Heart right ventricle (tissue), 16 donors: Measurements from ENCODE around the gene CHCHD3. TPM values are rescaled to one million over a fixed set of nuclear protein-coding genes. Genes with fewer than 3 reads are reported as not detected.

ENCODE experiments used
- ATAC-seq, 8 donors: fragments of 200-7000 bp; cut with Tn5 transposase; one replicate each; pipeline ENCODE4 v1.9.1; 2020; ENCODE audit warnings: mild to moderate bottlenecking in 8 of 8, moderate library complexity in 8 of 8, moderate number of reproducible peaks in 1 of 8
- DNase-seq, 2 donors: peaks; one replicate each; pipeline ENCODE4 v3.0.0-alpha.2; 2020
- H3K27ac ChIP-seq, 10 donors: fragments of 200-600 bp; sonication (generic) in 2 of 10; one replicate each; pipeline versions ENCODE4 v1.5.0 to v1.8.0; 2020 to 2022; ENCODE audit warnings: mild to moderate bottlenecking in 3 of 10
- H3K27me3 ChIP-seq, 7 donors: fragments of 200-600 bp; one replicate each; pipeline ENCODE4 v1.8.0; 2021 to 2022; ENCODE audit warnings: mild to moderate bottlenecking in 2 of 7
- H3K36me3 ChIP-seq, 9 donors: fragments of 200-600 bp; sonication (generic) in 1 of 9; one replicate each; pipeline versions ENCODE4 v1.5.0 to v1.8.0; 2020 to 2022; ENCODE audit warnings: mild to moderate bottlenecking in 2 of 9
- H3K4me1 ChIP-seq, 9 donors: fragments of 200-600 bp; sonication (generic) in 1 of 9; one replicate each; pipeline versions ENCODE4 v1.5.0 to v1.8.0; 2020 to 2022; ENCODE audit warnings: mild to moderate bottlenecking in 4 of 9
- H3K4me3 ChIP-seq, 10 donors: fragments of 200-600 bp; sonication (generic) in 2 of 10; one replicate each; pipeline versions ENCODE4 v1.5.0 to v1.8.0; 2020 to 2022; ENCODE audit warnings: mild to moderate bottlenecking in 7 of 10, moderate library complexity in 2 of 10
- H3K9me3 ChIP-seq, 11 donors: fragments of 200-600 bp in 10 of 11; sonication (generic) in 2 of 11; one replicate each; pipeline versions ENCODE4 v1.5.0 to v1.8.0; 2013 to 2022; ENCODE audit warnings: mild to moderate bottlenecking in 2 of 11, control low read depth in 1 of 11, moderate library complexity in 1 of 11
- CTCF ChIP-seq, 9 donors: fragments of 200-600 bp; sonication (generic) in 2 of 9; IDR thresholded peaks; one replicate each; pipeline versions ENCODE4 v1.5.0 to v1.8.0; 2021 to 2022; ENCODE audit warnings: antibody characterized with exemption in 9 of 9, mild to moderate bottlenecking in 5 of 9, moderate library complexity in 1 of 9
- WGBS, 2 donors: extraction: QIAGEN DNeasy Blood & Tissue Kit; methylation state at CpG; one replicate each; pipeline ENCODE4 v1.1.7; 2013; ENCODE audit warnings: inconsistent platforms in 1 of 2; 5-methylcytosine and 5-hydroxymethylcytosine counted together
- intact Hi-C, 10 donors: fragments of 100-400 bp; cut with DNase I; formaldehyde crosslinking; loops; one replicate each; pipeline versions ENCODE4 v1.11.1 to v1.14.2; 2022
- polyA plus RNA-seq, 2 donors: library from polyadenylated mRNA; stranded (reverse); fragments of 200-250 nt; gene quantifications; one replicate each; pipeline ENCODE4 v1.2.3, GENCODE V29; 2013
- total RNA-seq, 10 donors: library from RNA; stranded (reverse); fragmentation: NEBNext Ultra II Directional in 3 of 10; extraction: Animal tissue kit (Norgen Biotek cat#: 25700) in 3 of 10; gene quantifications; one replicate each; pipeline versions ENCODE4 v1.2.1 to v1.2.4, GENCODE V29; 2021 to 2023
- donor health status: Arrhythmogenic right ventricular cardiomyopathy.
- donor health status: ischemic (EF 13 %, LVEDD 7.1; RV severe dilation, severe dysfunction).
- donor health status: healthy with polysubstance abuse.
- donor health status: DM: no; HTN: yes; CAD: no.
- donor health status: DM: no; HTN: no; CAD: no.
- donor health status: ischemic (EF 25% LVEDD 6.9; RV normal size, moderate dysfunction).
- donor health status: ischemic (EF 25% LVEDD 5.7; RV mildly dilated, moderate dysfunction).
- donor health status: healthy.
- donor health status: DM: yes; HTN: yes; CAD: no.
- donor health status: Ischemic cardiomyopathy.
- donor health status: ischemic (EF 35%, LVEDD 5.7; RV mildly dilated, moderate dysfunction).
- donor health status: nonischemic (EF 11% LVEDD 7.7; RV severe dilation, severe dysfunction).
- donor health status: DM: yes; HTN: yes; CAD: no.
- donor health status: PGD.
- donor health status: ischemic (EF 29% LVEDD 5.4; RV normal size, mild dysfunction).
- donor health status: nonischemic (EF 23%, LVEDD 6.1; RV moderate dilation, normal function).

CHCHD3 gene
- total and polyA plus RNA-seq, 12 donors: 42.6 to 215 (median 185) TPM

DNA sequence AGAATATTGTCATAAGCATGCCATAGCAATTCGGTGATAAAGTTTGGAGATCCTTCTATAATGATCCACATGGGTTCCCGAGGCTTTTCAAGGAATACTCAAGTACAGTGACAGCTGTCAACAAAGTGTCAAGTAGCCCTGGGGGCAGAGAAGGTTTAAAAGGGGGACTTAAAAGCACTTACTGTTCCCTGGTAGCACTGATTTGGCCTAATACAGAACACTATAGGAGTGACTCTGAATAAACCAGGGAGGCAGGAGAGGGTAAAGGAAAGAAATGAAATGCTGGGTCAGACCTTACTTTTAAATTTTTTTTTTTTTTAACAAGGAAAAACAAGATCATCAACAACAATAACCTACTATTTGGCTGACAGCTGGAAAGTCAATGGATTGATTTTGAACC, 20.1 kb downstream of the CHCHD3 start:
- DNase-seq: no peak
- H3K9me3 ChIP-seq: no peaks in the 10 kb centered on the region
- intact Hi-C loops: no loop called here
- H3K4me3 ChIP-seq: no peak overlapping the region
- no peaks in the 10 kb centered on the region for H3K27me3 ChIP-seq
- peak in 3 of 8 donors; percentile 41 to 56 (median 52) for ATAC-seq
- H3K36me3 ChIP-seq: peaks cover 0 to 10% (median 0%) of the 10 kb centered on the region in 9 donors
- peaks cover 0 to 64% (median 37%) of the 10 kb centered on the region in 9 donors for H3K4me1 ChIP-seq
- TF ChIP-seq CTCF (IDR thresholded peaks at IDR 0.05): no peak
- peak overlapping the region in 1 of 10 donors; percentile 24 for H3K27ac ChIP-seq
- WGBS, 2 donors: 29 to 56% methylated on average over 2 of the region's 2 CpGs

DNA sequence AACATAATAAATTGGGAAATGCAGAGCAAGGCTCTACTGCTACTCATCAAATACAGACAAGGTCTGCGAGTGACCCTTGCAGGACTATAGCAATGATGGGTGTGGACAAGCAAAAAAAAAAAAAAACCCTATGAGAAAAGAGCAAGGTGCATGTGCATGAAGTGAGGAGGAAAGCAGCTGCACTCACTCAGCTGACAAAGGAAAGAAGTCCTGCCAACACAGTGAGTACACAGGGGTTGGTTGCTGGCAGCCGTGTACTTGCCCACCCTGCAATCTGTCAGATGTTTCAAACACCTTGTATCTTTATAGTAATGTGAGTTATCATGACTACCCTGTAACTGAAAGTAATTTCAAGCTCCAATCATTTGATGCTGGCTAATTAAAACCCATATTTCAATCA, 20.5 kb downstream of the CHCHD3 start:
- 50 to 56% methylated on average over 2 of the region's 2 CpGs for WGBS, 2 donors
- intact Hi-C loops: no loop called here
- Histone ChIP-seq H3K27ac (peak overlapping the region in 1 of 10 donors; percentile 24), H3K27me3 (no peaks in the 10 kb centered on the region), H3K4me1 (peaks cover 2 to 66% (median 42%) of the 10 kb centered on the region in 9 donors), H3K4me3 (no peak overlapping the region), H3K36me3 (peaks cover 0 to 6% (median 0%) of the 10 kb centered on the region in 9 donors), H3K9me3 (no peaks in the 10 kb centered on the region)
- DNase-seq: peak in 1 of 2 donors; percentile 27
- TF ChIP-seq CTCF (IDR thresholded peaks at IDR 0.05): no peak
- ATAC-seq: peak in 6 of 8 donors; percentile 63 to 88 (median 82)

DNA sequence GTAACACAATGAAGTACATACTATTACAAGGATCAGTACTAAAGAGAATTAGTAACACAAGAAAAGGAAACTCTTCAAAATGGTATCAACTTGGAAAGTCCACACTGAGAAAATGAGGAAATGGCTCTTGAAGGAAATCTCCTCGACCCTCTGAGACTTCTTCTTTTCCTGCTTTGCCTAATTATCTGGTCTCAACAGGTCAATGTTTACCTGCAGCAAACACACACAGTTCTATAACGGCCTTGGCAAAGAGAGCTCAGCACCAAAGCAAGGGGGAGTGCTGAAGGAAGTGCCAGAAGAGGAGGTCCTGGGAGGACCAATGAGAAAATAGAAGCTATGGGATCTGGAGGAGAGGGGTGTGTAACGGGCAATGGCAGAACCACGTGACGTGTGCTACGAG, 21.9 kb downstream of the CHCHD3 start:
- ATAC-seq (no peak), DNase-seq (no peak)
- Histone ChIP-seq H3K27ac (no peak overlapping the region), H3K4me3 (no peak overlapping the region), H3K4me1 (peaks cover 2 to 76% (median 38%) of the 10 kb centered on the region in 9 donors), H3K36me3 (no peaks in the 10 kb centered on the region), H3K27me3 (no peaks in the 10 kb centered on the region), H3K9me3 (no peaks in the 10 kb centered on the region)
- WGBS, 2 donors: 85 to 86% methylated on average over 6 of the region's 6 CpGs
- intact Hi-C loops: no loop called here
- TF ChIP-seq CTCF (IDR thresholded peaks at IDR 0.05): no peak

- Histone ChIP-seq H3K9me3 (no peaks in the 10 kb centered on the region), H3K27ac (no peak overlapping the region), H3K4me1 (peaks cover 2 to 76% (median 37%) of the 10 kb centered on the region in 9 donors), H3K36me3 (no peaks in the 10 kb centered on the region), H3K27me3 (no peaks in the 10 kb centered on the region), H3K4me3 (no peak overlapping the region)
- DNase-seq (no peak), ATAC-seq (no peak)
- TF ChIP-seq CTCF (IDR thresholded peaks at IDR 0.05): no peak
- intact Hi-C loops: no loop called here
- WGBS, 2 donors: 97 to 98% methylated on average over 6 of the region's 6 CpGs
Observed at GRCh38 chr7:133059263-133059662, 22.6 kb downstream of the CHCHD3 start.
